Chondrocyte (in vitro differentiated cells): ENCODE results near the gene IL3. TPM values are rescaled to one million over a fixed set of nuclear protein-coding genes. Genes with fewer than 3 reads are reported as not detected.

ENCODE experiments used
- DNase-seq: peaks from one replicate; pipeline ENCODE4 v3.0.0; 2021; ENCODE audit warnings: mixed read lengths, low spot score
- H3K27ac Mint-ChIP-seq: one replicate; pipeline ENCODE4 v1.8.0; 2021; ENCODE audit warnings: mild to moderate bottlenecking, moderate library complexity, mixed read lengths; ENCODE audit not compliant: unreplicated experiment
- H3K27me3 Mint-ChIP-seq: 2 replicates; pipeline ENCODE4 v1.8.0; 2021; ENCODE audit warnings: low read depth, mixed read lengths
- H3K36me3 Mint-ChIP-seq: 2 replicates; pipeline ENCODE4 v1.8.0; 2021; ENCODE audit warnings: low read depth, mixed read lengths
- H3K4me1 Mint-ChIP-seq: 2 replicates; pipeline ENCODE4 v1.8.0; 2021; ENCODE audit warnings: low read depth, mild to moderate bottlenecking, mixed read lengths
- H3K4me3 Mint-ChIP-seq: one replicate; pipeline ENCODE4 v1.8.0; 2021; ENCODE audit warnings: mild to moderate bottlenecking, moderate library complexity, mixed read lengths; ENCODE audit not compliant: unreplicated experiment
- H3K9me3 Mint-ChIP-seq: 2 replicates; pipeline ENCODE4 v1.8.0; 2021; ENCODE audit warnings: low read depth, mixed read lengths
- total RNA-seq: library from RNA; stranded (reverse); gene quantifications from 3 replicates; pipeline ENCODE4 v1.2.1, GENCODE V29; 2021
- TF ChIP-seq, protein P1 (sequence below): fragments of 200-600 bp; sonication (generic); IDR thresholded peaks from 2 replicates; pipeline ENCODE4 v1.5.0; 2021; ENCODE audit warnings: antibody characterized with exemption, mild to moderate bottlenecking, moderate library complexity

The IL3 gene
- total RNA-seq, 1 donor from 2014 or later = not detected

DNA sequence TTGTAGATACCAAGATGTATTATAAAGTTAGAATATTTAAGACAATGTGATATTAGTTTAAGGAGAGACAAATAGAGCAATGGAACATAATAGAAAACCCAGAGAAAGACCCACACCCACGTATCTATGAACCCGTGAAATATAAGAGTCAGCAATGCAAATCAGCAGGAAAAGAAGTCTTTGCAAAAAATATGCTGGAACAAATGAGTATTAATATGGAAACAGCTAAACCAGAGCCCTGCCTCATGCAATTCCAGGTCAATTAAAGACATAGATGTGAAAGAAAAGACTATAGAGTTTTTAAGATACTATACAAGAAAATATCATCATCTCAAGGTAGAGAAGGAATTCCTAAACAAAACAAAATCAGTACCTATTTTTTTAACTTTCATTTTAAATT lies 23.1 kb upstream of the IL3 start:
- DNase-seq = no peak
- Mint-ChIP-seq H3K27me3 (peaks cover 72% of the 10 kb centered on the region), H3K9me3 (peaks cover 27% of the 10 kb centered on the region), H3K36me3 (no peaks in the 10 kb centered on the region), H3K4me3 (no peak overlapping the region), H3K4me1 (no peaks in the 10 kb centered on the region), H3K27ac (no peak overlapping the region)
- TF ChIP-seq, protein P1, sequence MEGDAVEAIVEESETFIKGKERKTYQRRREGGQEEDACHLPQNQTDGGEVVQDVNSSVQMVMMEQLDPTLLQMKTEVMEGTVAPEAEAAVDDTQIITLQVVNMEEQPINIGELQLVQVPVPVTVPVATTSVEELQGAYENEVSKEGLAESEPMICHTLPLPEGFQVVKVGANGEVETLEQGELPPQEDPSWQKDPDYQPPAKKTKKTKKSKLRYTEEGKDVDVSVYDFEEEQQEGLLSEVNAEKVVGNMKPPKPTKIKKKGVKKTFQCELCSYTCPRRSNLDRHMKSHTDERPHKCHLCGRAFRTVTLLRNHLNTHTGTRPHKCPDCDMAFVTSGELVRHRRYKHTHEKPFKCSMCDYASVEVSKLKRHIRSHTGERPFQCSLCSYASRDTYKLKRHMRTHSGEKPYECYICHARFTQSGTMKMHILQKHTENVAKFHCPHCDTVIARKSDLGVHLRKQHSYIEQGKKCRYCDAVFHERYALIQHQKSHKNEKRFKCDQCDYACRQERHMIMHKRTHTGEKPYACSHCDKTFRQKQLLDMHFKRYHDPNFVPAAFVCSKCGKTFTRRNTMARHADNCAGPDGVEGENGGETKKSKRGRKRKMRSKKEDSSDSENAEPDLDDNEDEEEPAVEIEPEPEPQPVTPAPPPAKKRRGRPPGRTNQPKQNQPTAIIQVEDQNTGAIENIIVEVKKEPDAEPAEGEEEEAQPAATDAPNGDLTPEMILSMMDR = no peak

DNA sequence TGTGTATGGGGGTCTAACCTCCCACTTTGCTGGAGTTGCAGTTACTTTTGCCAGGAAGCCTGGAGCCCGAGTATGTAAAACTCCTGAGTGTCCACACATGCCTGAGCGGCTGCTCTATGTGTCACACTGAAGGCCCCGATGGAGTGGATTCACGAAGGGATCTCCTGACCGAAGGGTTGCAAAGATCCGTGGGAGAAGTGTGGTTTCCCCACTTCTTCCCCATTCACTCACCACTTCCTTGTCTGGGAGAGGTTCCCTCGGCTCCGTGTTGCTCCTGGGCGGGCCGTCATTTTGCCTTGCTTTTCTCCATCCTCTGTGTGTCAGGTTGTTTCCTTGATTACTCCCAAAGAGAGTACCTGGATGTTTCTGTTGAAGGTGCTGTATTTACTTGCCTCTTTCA lies 16.2 kb upstream of the IL3 start:
- TF ChIP-seq, protein P1 = no peak
- Mint-ChIP-seq H3K4me1 (no peaks in the 10 kb centered on the region), H3K27me3 (peaks cover 35% of the 10 kb centered on the region), H3K36me3 (no peaks in the 10 kb centered on the region), H3K9me3 (no peaks in the 10 kb centered on the region), H3K4me3 (no peak overlapping the region), H3K27ac (no peak overlapping the region)
- DNase-seq = no peak

DNA sequence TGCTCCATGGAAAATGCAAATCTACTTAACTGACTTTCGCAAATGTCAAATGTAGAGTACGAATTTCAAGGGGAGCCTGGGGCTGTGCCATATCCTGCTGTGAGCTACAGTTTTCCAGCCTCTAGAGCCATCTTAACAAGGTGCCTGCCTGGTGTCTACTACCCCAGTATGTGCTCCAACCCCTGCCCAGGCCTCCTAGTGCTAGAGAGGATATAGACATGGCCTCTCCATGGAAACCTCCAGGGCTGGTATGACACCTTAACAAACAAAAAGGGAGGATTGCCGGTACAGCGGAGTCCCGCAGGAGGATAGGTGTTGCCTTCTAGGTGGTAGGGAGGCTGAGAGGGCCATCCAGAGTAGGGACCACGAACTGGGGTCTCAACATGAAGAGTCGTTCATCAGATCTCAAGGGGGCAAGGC lies 13.6 kb upstream of the IL3 start:
- TF ChIP-seq, protein P1 = no peak
- Mint-ChIP-seq H3K27me3 (peaks cover 18% of the 10 kb centered on the region), H3K4me3 (no peak overlapping the region), H3K4me1 (no peaks in the 10 kb centered on the region), H3K36me3 (no peaks in the 10 kb centered on the region), H3K9me3 (no peaks in the 10 kb centered on the region), H3K27ac (no peak overlapping the region)
- DNase-seq = peak; percentile 57

DNA sequence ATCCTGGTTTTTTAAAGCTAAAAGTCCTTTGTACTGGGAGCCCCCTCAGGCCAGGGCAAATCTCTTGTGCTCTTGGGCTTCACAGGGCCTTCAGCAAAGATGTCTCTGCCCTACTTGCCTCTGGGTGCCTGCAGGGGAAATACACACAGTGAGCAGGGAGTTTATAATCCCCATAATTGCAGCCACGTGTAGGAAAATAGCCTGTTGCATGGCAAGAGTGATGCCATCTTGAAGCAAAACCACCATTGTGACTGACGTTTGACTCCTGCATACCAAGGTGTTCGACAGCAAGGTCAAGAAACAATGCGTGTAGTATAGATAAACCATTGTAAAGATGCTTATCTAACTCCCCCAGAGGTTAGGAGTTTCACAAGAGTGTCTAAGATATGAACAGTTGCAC lies 11.4 kb upstream of the IL3 start:
- TF ChIP-seq, protein P1 = no peak

DNA sequence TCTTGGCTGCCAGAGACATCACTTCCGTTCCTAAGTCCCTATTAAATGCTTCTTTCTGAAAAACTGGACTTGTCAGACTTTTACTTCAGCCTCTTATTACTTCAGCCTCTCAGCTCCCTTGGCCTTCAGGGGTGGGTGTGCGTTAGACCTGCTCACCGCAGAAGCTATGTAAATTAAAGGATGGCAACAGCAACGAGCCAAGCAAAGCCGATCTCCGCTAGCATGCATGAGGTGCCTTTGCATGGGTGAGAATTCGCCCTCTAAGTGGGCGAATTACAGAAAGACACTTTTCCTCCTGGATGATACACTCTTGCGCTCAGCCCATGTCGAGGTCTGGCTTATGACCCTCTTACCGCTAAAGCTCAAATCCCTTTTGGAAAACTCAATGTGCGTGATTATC lies 10.9 kb upstream of the IL3 start:
- no peaks in the 10 kb centered on the region for H3K9me3 Mint-ChIP-seq
- peak; percentile 42 for DNase-seq
- no peak overlapping the region for H3K27ac Mint-ChIP-seq
- H3K36me3 Mint-ChIP-seq = no peaks in the 10 kb centered on the region
- no peak overlapping the region for H3K4me3 Mint-ChIP-seq
- TF ChIP-seq, protein P1 = no peak
- H3K27me3 Mint-ChIP-seq = peaks cover 17% of the 10 kb centered on the region
- no peaks in the 10 kb centered on the region for H3K4me1 Mint-ChIP-seq

More for the DNA sequence above, 11.4 kb upstream of the IL3 start:
- H3K27me3 Mint-ChIP-seq = peaks cover 17% of the 10 kb centered on the region
- H3K9me3 Mint-ChIP-seq = no peaks in the 10 kb centered on the region
- no peak overlapping the region for H3K27ac Mint-ChIP-seq
- H3K36me3 Mint-ChIP-seq = no peaks in the 10 kb centered on the region
- no peaks in the 10 kb centered on the region for H3K4me1 Mint-ChIP-seq
- no peak overlapping the region for H3K4me3 Mint-ChIP-seq
- DNase-seq = no peak
